ENCODE measurements around the gene CERS5. TPM values are rescaled to one million over a fixed set of nuclear protein-coding genes. Genes with fewer than 3 reads are reported as not detected.

The CERS5 gene
- total and polyA plus RNA-seq, 10 of the 15 experiments (the other 5 are each of a cell fraction or from before 2014, with no cell fraction given): 6.8 to 50.1 (median 31.8) TPM

- Histone ChIP-seq H3K4me3 (no peak overlapping the region), H2AFZ (ENCODE audit: control insufficient read depth, low read depth, low read length) (no peak overlapping the region), H3K4me2 (ENCODE audit: control insufficient read depth, insufficient read depth) (no peak overlapping the region), H3K79me2 (ENCODE audit: control insufficient read depth, insufficient read depth, low read length) (peaks cover 3% of the 10 kb centered on the region; the same call in 1 of the 2 replicates), H4K20me1 (ENCODE audit: control insufficient read depth, insufficient read depth) (no peaks in the 10 kb centered on the region), H3K27me3 (replicated peaks in 1 of 2; ENCODE audit: control insufficient read depth in 2 of 2, insufficient read depth in 2 of 2, low read length in 1 of 2) (no peaks in the 10 kb centered on the region), H3K9me3 (replicated peaks; ENCODE audit: control insufficient read depth, insufficient read depth, low read length) (no peaks in the 10 kb centered on the region), H3K4me1 (ENCODE audit: control insufficient read depth, insufficient read depth, low read length) (peaks cover 10% of the 10 kb centered on the region), H3K36me3 (ENCODE audit: control insufficient read depth in 2 of 2, insufficient read depth in 2 of 2, low read length in 1 of 2) (peaks cover 6 to 15% of the 10 kb centered on the region in 2 experiments), H3K27ac (ENCODE audit: control insufficient read depth, insufficient read depth) (no peak overlapping the region), H3K9ac (ENCODE audit: control insufficient read depth, insufficient read depth, low read length) (no peak overlapping the region)
- ChIA-PET POLR2A (interaction anchor here (1.1 kb wide), 1 partner anchor 37 kb away, joined by 3 read pairs; no protein-coding TSS in a partner anchor), RAD21 (ENCODE audit: unreplicated experiment) (interaction anchor here (1.3 to 2.3 kb wide), 3 partner anchors 39 to 132 kb away, joined by 3 to 8 read pairs (median 6); no protein-coding TSS in a partner anchor), CTCF (interaction anchor here (0.7 to 3.9 kb wide), 7 partner anchors 9 to 132 kb away, joined by 3 to 31 read pairs (median 4); partner anchors contain the start of gene CERS5), SMC1A (ENCODE audit: uncharacterized antibody, unreplicated experiment) (interaction anchor here (0.7 to 2.8 kb wide), 5 partner anchors 12 to 132 kb away, joined by 3 to 14 read pairs (median 5); partner anchors contain the start of gene CERS5)
- ATAC-seq: no peak
- TF ChIP-seq, protein P1, sequence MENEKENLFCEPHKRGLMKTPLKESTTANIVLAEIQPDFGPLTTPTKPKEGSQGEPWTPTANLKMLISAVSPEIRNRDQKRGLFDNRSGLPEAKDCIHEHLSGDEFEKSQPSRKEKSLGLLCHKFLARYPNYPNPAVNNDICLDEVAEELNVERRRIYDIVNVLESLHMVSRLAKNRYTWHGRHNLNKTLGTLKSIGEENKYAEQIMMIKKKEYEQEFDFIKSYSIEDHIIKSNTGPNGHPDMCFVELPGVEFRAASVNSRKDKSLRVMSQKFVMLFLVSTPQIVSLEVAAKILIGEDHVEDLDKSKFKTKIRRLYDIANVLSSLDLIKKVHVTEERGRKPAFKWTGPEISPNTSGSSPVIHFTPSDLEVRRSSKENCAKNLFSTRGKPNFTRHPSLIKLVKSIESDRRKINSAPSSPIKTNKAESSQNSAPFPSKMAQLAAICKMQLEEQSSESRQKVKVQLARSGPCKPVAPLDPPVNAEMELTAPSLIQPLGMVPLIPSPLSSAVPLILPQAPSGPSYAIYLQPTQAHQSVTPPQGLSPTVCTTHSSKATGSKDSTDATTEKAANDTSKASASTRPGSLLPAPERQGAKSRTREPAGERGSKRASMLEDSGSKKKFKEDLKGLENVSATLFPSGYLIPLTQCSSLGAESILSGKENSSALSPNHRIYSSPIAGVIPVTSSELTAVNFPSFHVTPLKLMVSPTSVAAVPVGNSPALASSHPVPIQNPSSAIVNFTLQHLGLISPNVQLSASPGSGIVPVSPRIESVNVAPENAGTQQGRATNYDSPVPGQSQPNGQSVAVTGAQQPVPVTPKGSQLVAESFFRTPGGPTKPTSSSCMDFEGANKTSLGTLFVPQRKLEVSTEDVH (IDR thresholded peaks at IDR 0.05; ENCODE audit: low read depth, partially characterized antibody): no peak
- peak; percentile 24; the same call in 1 of the 2 replicates for TF ChIP-seq RAD21 (IDR thresholded peaks at IDR 0.05; ENCODE audit: insufficient read depth, low read depth, low read length)
- BruUV-seq (replicated peaks): no TSS peak
- no peak for DNase-seq (ENCODE audit: low read depth, low spot score)
- in situ Hi-C loops (cut with MboI) (loop anchor here (5.0 kb wide), 1 partner anchor 130 kb away; no protein-coding TSS in a partner anchor), intact Hi-C loops (cut with micrococcal nuclease; ENCODE audit: unreplicated experiment) (no loop called here)
- FAIRE-seq: no peak
Measured at GRCh38 chr12:50182461-50182860, 15.3 kb upstream of the CERS5 start.
